ENCODE results near the gene CDC14A. TPM values are rescaled to one million over a fixed set of nuclear protein-coding genes. Genes with fewer than 3 reads are reported as not detected.
"Not testable (repeated sequence)": the region's sequence is repeated elsewhere in the genome, so short reads cannot be mapped to it uniquely, and the experiment has no call there.

The CDC14A gene
- total RNA-seq, 4 donors from 2014 or later, result 8.6 to 20.1 (median 11.0) TPM

GRCh38 chr1:100366209-100366525 is 13.9 kb downstream of the CDC14A start:
- no peak for TF ChIP-seq POLR2A (IDR thresholded peaks at IDR 0.05)
- TF ChIP-seq, protein P1, sequence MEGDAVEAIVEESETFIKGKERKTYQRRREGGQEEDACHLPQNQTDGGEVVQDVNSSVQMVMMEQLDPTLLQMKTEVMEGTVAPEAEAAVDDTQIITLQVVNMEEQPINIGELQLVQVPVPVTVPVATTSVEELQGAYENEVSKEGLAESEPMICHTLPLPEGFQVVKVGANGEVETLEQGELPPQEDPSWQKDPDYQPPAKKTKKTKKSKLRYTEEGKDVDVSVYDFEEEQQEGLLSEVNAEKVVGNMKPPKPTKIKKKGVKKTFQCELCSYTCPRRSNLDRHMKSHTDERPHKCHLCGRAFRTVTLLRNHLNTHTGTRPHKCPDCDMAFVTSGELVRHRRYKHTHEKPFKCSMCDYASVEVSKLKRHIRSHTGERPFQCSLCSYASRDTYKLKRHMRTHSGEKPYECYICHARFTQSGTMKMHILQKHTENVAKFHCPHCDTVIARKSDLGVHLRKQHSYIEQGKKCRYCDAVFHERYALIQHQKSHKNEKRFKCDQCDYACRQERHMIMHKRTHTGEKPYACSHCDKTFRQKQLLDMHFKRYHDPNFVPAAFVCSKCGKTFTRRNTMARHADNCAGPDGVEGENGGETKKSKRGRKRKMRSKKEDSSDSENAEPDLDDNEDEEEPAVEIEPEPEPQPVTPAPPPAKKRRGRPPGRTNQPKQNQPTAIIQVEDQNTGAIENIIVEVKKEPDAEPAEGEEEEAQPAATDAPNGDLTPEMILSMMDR (IDR thresholded peaks at IDR 0.05), result no peak
- TF ChIP-seq POLR2AphosphoS5 (IDR thresholded peaks at IDR 0.05), result no peak
- no peak for TF ChIP-seq EP300 (IDR thresholded peaks at IDR 0.05)
- H3K36me3 ChIP-seq, result no peaks in the 10 kb centered on the region
- no peak overlapping the region for H3K4me3 ChIP-seq
- no peak overlapping the region for H3K27ac ChIP-seq
- H3K9me3 ChIP-seq, result no peaks in the 10 kb centered on the region
- no peaks in the 10 kb centered on the region for H3K27me3 ChIP-seq
- ATAC-seq, result no peak
- 50 to 90% methylated on average over 1 of the region's 1 CpG for WGBS, 2 donors (ENCODE audit: low coverage in 1 of 2)
- H3K4me1 ChIP-seq, result peaks cover 0 to 9% (median 6%) of the 10 kb centered on the region in 3 donors

DNA sequence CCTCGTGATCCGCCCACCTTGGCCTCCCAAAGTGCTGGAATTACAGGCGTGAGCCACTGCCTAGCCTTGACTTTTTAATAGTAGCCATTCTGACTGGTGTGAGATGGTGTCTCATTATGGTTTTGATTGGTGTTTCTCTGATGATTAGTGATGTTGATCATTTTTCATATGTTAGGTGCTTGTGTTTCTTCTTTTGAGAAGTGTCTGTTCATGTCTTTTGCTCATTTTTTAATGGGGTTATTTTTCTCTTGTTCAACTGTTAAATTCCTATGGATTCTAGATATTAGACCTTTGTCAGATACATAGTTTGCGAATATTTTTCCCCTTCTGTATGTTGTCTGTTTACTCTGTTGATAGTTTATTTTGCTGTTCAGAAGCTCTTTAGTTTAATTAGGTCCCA is 17.0 kb downstream of the CDC14A start:
- ATAC-seq, H3K27me3 ChIP-seq, H3K4me1 ChIP-seq, H3K4me3 ChIP-seq, H3K9me3 ChIP-seq, H3K27ac ChIP-seq, H3K36me3 ChIP-seq: not testable (repeated sequence)
- WGBS, 2 donors (ENCODE audit: low coverage in 1 of 2), result 96 to 100% methylated on average over 1 to 4 of the region's 4 CpGs

DNA sequence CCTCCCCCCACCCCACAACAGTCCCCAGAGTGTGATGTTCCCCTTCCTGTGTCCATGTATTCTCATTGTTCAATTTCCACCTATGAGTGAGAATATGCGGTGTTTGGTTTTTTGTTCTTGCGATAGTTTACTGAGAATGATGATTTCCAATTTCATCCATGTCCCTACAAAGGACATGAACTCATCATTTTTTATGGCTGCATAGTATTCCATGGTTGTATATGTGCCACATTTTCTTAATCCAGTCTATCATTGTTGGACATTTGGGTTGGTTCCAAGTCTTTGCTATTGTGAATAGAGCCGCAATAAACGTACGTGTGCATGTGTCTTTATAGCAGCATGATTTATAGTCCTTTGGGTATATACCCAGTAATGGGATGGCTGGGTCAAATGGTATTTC is 21.6 kb downstream of the CDC14A start:
- H3K27ac ChIP-seq, H3K4me3 ChIP-seq, H3K4me1 ChIP-seq, H3K9me3 ChIP-seq, ATAC-seq, H3K36me3 ChIP-seq, H3K27me3 ChIP-seq: not testable (repeated sequence)
- 70% methylated on average over 2 of the region's 5 CpGs; no CpG with 5 or more reads in 1 of the 2 donors for WGBS, 2 donors (ENCODE audit: low coverage in 1 of 2)

DNA sequence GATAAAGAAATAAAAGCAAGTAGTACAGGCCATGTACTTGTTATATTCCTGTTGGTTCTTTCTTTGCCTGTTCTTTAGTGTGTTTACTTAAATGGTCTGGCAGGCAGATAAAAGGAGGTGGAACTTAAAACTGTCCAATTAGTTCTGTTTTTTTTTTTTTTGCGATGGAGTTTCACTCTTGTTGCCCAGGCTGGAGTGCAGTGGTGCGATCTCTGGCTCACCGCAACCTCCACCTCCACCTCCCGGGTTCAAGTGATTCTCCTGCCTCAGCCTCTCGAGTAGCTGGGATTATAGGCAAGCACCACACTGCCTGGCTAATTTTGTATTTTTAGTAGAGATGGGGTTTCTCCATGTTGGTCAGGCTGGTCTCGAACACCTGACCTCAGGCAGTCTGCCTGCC is 24.6 kb downstream of the CDC14A start:
- H3K4me3 ChIP-seq, ATAC-seq, H3K4me1 ChIP-seq, H3K9me3 ChIP-seq, H3K27ac ChIP-seq, H3K27me3 ChIP-seq, H3K36me3 ChIP-seq: not testable (repeated sequence)
- WGBS, 2 donors (ENCODE audit: low coverage in 1 of 2), result 62 to 64% methylated on average over 4 to 5 of the region's 6 CpGs

- no peaks in the 10 kb centered on the region for H3K36me3 ChIP-seq
- peaks cover 0 to 9% (median 0%) of the 10 kb centered on the region in 3 donors for H3K4me1 ChIP-seq
- TF ChIP-seq EP300 (IDR thresholded peaks at IDR 0.05) (no peak), POLR2AphosphoS5 (IDR thresholded peaks at IDR 0.05) (no peak), POLR2A (IDR thresholded peaks at IDR 0.05) (no peak)
- TF ChIP-seq, protein P1 (IDR thresholded peaks at IDR 0.05), result no peak
- ATAC-seq, result no peak
- H3K9me3 ChIP-seq, result no peaks in the 10 kb centered on the region
- H3K27ac ChIP-seq, result no peak overlapping the region
- H3K27me3 ChIP-seq, result no peaks in the 10 kb centered on the region
- no peak overlapping the region for H3K4me3 ChIP-seq
Observed at GRCh38 chr1:100377590-100378361, 25.5 kb downstream of the CDC14A start.

DNA sequence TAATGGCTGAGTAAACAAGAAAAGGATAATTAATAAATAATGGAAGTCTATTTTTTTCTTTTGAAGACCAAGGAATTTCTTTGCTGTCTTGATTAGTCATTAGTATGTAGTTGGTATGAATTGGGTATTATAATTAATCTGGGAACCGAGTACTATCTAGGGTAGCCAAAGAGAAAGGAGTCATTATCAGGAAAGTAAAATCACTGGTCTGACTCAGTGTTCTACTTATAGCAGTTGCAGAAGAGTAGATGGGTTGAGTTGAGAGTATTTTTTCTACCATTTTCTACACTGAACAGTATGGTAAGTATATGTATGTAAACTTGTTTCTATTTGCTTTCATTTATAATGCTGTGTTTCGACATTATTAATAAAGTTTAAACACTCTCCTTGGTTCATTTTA is 26.6 kb downstream of the CDC14A start:
- Histone ChIP-seq H3K36me3 (no peaks in the 10 kb centered on the region), H3K27me3 (no peaks in the 10 kb centered on the region), H3K27ac (no peak overlapping the region), H3K4me3 (no peak overlapping the region), H3K4me1 (peaks cover 0 to 9% (median 0%) of the 10 kb centered on the region in 3 donors), H3K9me3 (no peaks in the 10 kb centered on the region)
- ATAC-seq, result no peak
- 75 to 82% methylated on average over 2 of the region's 2 CpGs for WGBS, 2 donors (ENCODE audit: low coverage in 1 of 2)
- no peak for TF ChIP-seq POLR2A (IDR thresholded peaks at IDR 0.05)
- no peak for TF ChIP-seq POLR2AphosphoS5 (IDR thresholded peaks at IDR 0.05)
- TF ChIP-seq, protein P1 (IDR thresholded peaks at IDR 0.05), result no peak
- no peak for TF ChIP-seq EP300 (IDR thresholded peaks at IDR 0.05)
